ENCODE results near the gene PRLR.
A peak's percentile ranks its signal among the peaks of the same experiment; 100 is the strongest.

The PRLR gene

DNA sequence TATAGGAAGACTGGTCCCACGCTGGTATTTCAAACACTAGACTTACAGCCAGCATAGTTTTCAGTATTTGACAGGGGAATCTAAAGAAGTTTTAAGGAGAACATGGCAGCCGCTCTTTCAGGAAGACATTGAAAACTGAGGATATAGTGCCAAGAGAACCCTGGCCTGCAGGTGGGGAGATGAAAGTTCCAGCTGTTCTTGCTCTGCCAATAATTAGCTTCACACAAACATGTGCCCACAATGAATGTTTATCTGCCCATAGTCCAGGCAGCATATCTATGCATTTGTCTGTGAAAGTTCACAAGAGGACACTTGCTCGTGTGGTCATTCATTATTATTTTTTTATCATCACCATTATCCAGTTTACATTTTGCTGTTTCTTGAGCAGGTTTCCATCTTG is 134.9 kb downstream of the PRLR start:
- DNase-seq (ENCODE audit: low spot score): no peak
- TF ChIP-seq CTCF (IDR thresholded peaks at IDR 0.05; ENCODE audit: extremely low read depth, missing control alignments): no peak

- no peak for DNase-seq (ENCODE audit: low spot score)
- no peak for TF ChIP-seq CTCF (IDR thresholded peaks at IDR 0.05; ENCODE audit: extremely low read depth, missing control alignments)
Measured at GRCh38 chr5:35094948-35095347, 135.3 kb downstream of the PRLR start.

- no peak for DNase-seq (ENCODE audit: low spot score)
- TF ChIP-seq CTCF (IDR thresholded peaks at IDR 0.05; ENCODE audit: extremely low read depth, missing control alignments): no peak
Measured at GRCh38 chr5:35092703-35093102, 137.6 kb downstream of the PRLR start.

GRCh38 chr5:35091704-35092103 is 138.6 kb downstream of the PRLR start:
- DNase-seq (ENCODE audit: low spot score): no peak
- no peak for TF ChIP-seq CTCF (IDR thresholded peaks at IDR 0.05; ENCODE audit: extremely low read depth, missing control alignments)

DNA sequence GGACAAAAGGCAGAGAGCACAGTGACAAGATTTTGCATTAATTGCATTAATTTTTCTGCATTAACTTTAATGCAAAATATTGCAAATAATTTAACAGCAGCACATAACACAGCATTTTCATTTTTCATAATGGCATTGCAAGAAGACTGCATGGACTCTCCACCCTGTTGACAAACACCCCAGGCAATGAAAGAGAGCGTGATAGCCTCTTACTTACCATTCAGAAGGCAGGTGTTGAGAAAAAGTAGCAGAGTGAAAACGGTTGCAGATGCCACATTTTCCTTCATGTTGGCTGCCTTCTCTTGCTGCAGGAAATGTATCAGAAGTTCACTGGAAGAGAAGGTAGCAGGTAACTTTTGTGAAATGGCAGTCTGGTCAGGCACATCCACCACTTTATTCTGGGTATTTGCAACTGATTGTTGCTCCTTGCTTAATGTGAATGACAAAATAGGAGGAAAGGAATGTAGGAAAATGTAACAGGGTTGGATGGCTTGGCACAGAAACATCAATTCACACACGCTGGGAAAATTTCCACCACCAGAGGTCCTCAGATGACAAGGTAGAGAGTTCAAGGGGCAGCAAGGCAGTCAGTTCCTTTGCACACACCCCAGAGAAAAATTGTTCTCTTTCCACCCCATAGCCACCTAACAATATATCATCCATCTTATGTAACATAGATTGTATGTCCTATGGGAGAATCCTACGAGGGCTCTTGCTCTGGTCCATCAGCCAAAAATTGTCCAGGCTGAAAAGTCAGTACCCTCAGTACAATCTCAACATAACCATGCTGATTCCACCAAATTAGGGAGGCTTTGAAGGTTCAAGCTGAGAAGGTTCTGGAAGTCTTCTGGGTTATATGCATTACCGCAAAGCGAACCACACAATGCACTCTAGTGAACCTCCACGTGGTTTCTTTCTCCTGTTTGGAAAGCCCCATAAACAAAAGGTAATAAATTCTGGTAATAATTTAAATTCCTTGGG is 140.7 kb downstream of the PRLR start:
- peak; percentile 49 for DNase-seq (ENCODE audit: low spot score)
- TF ChIP-seq CTCF (IDR thresholded peaks at IDR 0.05; ENCODE audit: extremely low read depth, missing control alignments): peak; percentile 54

DNA sequence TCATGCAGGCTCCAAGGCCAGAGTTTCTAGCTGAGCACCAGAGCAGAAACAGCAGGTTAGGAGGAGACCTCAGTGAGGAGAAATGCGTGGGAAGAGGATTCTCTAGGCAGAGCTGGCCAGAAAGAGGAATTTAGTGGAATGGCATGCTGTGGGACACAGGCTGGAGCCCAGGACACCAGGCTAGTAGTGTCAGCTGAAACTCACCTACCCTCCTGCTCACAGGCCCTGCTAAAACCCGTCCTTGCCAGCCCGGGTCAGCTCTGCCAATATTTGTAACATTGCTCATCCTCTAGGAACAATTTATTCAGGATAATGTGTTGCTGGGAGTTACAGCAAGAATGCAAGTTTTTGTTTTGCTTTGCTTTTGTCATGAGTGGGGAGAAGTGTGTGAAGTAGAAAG is 142.3 kb downstream of the PRLR start:
- no peak for TF ChIP-seq CTCF (IDR thresholded peaks at IDR 0.05; ENCODE audit: extremely low read depth, missing control alignments)
- DNase-seq (ENCODE audit: low spot score): no peak

- TF ChIP-seq CTCF (IDR thresholded peaks at IDR 0.05; ENCODE audit: extremely low read depth, missing control alignments): no peak
Measured at GRCh38 chr5:35083150-35083549, 147.1 kb downstream of the PRLR start.

More at GRCh38 chr5:35083150-35083549, 147.1 kb downstream of the PRLR start:
- DNase-seq (ENCODE audit: low spot score): no peak

All from GM20000 (cell line).